Measurements from ENCODE around the gene PER1. TPM values are rescaled to one million over a fixed set of nuclear protein-coding genes. Genes with fewer than 3 reads are reported as not detected.

The PER1 gene
- total and polyA plus RNA-seq, 2 of the 8 experiments (the other 6 are each of a cell fraction or from before 2014, with no cell fraction given) = 9.6 to 38.0 TPM

DNA sequence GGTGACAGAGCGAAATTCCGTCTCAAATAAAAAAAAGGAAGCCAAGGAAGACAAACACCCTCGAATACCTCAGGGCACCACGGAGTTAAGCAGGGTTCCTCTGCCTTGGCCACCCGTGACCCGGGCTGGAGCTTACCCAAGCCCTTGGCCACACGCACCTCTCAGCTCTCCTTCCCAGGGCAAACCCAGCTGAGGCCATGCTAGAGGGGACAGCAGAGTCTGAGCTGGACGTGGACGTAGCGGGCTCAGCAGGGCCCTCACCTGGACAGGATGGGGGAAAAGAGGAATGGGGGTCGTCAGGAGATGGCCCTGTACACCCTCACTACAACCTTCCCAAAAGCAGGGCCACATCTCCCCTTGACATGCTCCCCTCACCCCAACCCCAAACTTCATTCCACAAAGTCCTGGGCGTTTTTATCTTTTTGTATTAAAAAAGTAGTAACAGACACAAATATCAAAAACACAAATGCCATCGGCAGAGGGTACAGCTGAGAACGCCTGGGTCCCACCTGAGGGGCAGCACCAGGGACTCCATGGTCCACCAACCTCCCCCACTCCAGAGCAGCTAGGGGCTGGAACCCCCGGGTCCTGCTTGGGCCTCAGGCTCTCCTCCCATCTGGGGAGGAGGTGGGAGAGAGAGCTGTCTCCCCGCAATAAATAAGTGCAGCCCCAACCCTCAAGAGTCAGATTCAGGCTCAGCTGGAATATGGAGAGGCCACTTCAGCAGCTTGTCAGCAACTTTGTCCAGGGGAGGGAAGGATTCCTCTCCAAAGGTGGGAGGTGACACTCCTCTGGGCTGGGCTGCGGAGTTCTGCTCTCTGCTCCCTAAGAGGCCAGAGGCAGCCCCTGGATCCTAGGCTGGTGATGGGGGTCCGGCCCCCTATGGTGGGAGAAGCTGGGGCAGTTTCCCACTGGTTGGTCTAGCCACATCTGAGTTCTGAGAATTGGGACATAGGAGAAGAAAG is 11.9 kb downstream of the PER1 start (continued):
- TF ChIP-seq EP300 (IDR thresholded peaks at IDR 0.05; ENCODE audit: borderline replicate concordance in 1 of 2, low read depth in 2 of 2, low read length in 2 of 2) (no peak), SP2 (IDR thresholded peaks at IDR 0.05; ENCODE audit: low read length) (no peak), RAD21 (IDR thresholded peaks at IDR 0.05 in 1 of 2, conservative IDR thresholded peaks at IDR 0.05 in 1 of 2; ENCODE audit: low read depth in 2 of 2, low read length in 2 of 2) (no peak)
- TF ChIP-seq, protein P1, sequence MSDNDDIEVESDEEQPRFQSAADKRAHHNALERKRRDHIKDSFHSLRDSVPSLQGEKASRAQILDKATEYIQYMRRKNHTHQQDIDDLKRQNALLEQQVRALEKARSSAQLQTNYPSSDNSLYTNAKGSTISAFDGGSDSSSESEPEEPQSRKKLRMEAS (IDR thresholded peaks at IDR 0.05) = no peak
- TF ChIP-seq, protein P2, sequence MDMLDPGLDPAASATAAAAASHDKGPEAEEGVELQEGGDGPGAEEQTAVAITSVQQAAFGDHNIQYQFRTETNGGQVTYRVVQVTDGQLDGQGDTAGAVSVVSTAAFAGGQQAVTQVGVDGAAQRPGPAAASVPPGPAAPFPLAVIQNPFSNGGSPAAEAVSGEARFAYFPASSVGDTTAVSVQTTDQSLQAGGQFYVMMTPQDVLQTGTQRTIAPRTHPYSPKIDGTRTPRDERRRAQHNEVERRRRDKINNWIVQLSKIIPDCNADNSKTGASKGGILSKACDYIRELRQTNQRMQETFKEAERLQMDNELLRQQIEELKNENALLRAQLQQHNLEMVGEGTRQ (IDR thresholded peaks at IDR 0.05; ENCODE audit: low read length) = no peak

All from H1 (cell line).